Caco-2 (cell line): ENCODE results near the gene SIDT2. TPM values are rescaled to one million over a fixed set of nuclear protein-coding genes. Genes with fewer than 3 reads are reported as not detected.
"Not testable (repeated sequence)": the region's sequence is repeated elsewhere in the genome, so short reads cannot be mapped to it uniquely, and the experiment has no call there.

Experiments
- BruUV-seq: library from RNA; stranded (reverse); fragments of 400-500 nt; replicated peaks from 2 replicates; lab custom pipeline; 2021; lab: Mats Ljungman, UMichigan
- CTCF ChIA-PET: fragments of 300-600 bp; sonication (Branson Sonifier 250); formaldehyde crosslinking; loops from one replicate; lab custom pipeline; 2022; ENCODE audit warnings: antibody characterized with exemption; lab: Charles Lee
- POLR2A ChIA-PET: fragments of 300-600 bp; sonication (Branson Sonifier 250); formaldehyde crosslinking; loops from one replicate; lab custom pipeline; 2022; ENCODE audit warnings: antibody characterized with exemption; lab: Charles Lee
- DNase-seq, 2 experiments: peaks; one replicate each; pipeline versions ENCODE4 v3.0.0 to v3.0.0-alpha.2; 2020 to 2022
- H3K27me3 ChIP-seq: replicated peaks from 2 replicates; pipeline ENCODE4 v1.6.0; 2011; ENCODE audit warnings: low read length; ENCODE audit not compliant: control insufficient read depth, insufficient read depth
- H3K36me3 ChIP-seq: 2 replicates; pipeline ENCODE4 v1.5.1; 2011; ENCODE audit warnings: low read length; ENCODE audit not compliant: control insufficient read depth, insufficient read depth
- H3K4me1 ChIP-seq: fragments of 250-450 bp; sonication (Bioruptor Pico); 2 replicates; pipeline ENCODE4 v1.5.1; 2020; ENCODE audit warnings: mild to moderate bottlenecking
- H3K4me3 ChIP-seq: 2 replicates; pipeline ENCODE4 v1.5.1; 2011; ENCODE audit warnings: low read depth, mild to moderate bottlenecking, control low read depth, low read length
- H3K9me3 ChIP-seq: fragments of 250-450 bp; sonication (Bioruptor Pico); 2 replicates; pipeline ENCODE4 v1.5.1; 2020; ENCODE audit warnings: mild to moderate bottlenecking, moderate library complexity
- H3K27ac Mint-ChIP-seq: one replicate; pipeline ENCODE4 v1.8.0; 2022; ENCODE audit warnings: mixed read lengths; ENCODE audit not compliant: unreplicated experiment
- H3K27me3 Mint-ChIP-seq: one replicate; pipeline ENCODE4 v1.8.0; 2022; ENCODE audit warnings: mixed read lengths; ENCODE audit not compliant: insufficient read depth, unreplicated experiment
- H3K36me3 Mint-ChIP-seq: one replicate; pipeline ENCODE4 v1.8.0; 2022; ENCODE audit warnings: mild to moderate bottlenecking, mixed read lengths; ENCODE audit not compliant: insufficient read depth, unreplicated experiment
- H3K4me1 Mint-ChIP-seq: one replicate; pipeline ENCODE4 v1.8.0; 2022; ENCODE audit warnings: low read depth, mixed read lengths; ENCODE audit not compliant: unreplicated experiment
- H3K4me3 Mint-ChIP-seq: one replicate; pipeline ENCODE4 v1.8.0; 2022; ENCODE audit warnings: mild to moderate bottlenecking, moderate library complexity, mixed read lengths; ENCODE audit not compliant: unreplicated experiment
- H3K9me3 Mint-ChIP-seq: one replicate; pipeline ENCODE4 v1.8.0; 2022; ENCODE audit warnings: mixed read lengths; ENCODE audit not compliant: unreplicated experiment
- CTCF ChIP-seq, 2 experiments: fragments of 200-600 bp in 1 of 2; IDR thresholded peaks; 1 replicate in 1 of 2; 2 replicates in 1 of 2; pipeline versions ENCODE4 v1.5.1 to v1.8.0; 2011 to 2022; ENCODE audit warnings: antibody characterized with exemption in 1 of 2, control low read depth in 1 of 2, inconsistent platforms in 1 of 2, low read depth in 1 of 2, low read length in 1 of 2, mild to moderate bottlenecking in 1 of 2, moderate library complexity in 1 of 2; ENCODE audit not compliant: insufficient read depth in 1 of 2, severe bottlenecking in 1 of 2, unreplicated experiment in 1 of 2
- intact Hi-C: fragments of 100-400 bp; cut with micrococcal nuclease; formaldehyde crosslinking; loops from one replicate; pipeline ENCODE4 v1.10.0; 2022; ENCODE audit not compliant: unreplicated experiment
- total RNA-seq: library from RNA; stranded (reverse); gene quantifications from 2 replicates; pipeline ENCODE4 v1.2.3, GENCODE V29; 2022

The SIDT2 gene
- total RNA-seq, 1 experiment from 2014 or later, result 61.7 TPM

GRCh38 chr11:117134431-117134830 lies 44.1 kb upstream of the SIDT2 start:
- POLR2A ChIA-PET, result interaction anchor here (0.5 to 0.6 kb wide), 2 partner anchors 24 to 151 kb away, joined by 6 to 12 read pairs; no protein-coding TSS in a partner anchor
- intact Hi-C loops, result no loop called here
- Mint-ChIP-seq H3K27ac (no peak overlapping the region), H3K36me3 (no peaks in the 10 kb centered on the region), H3K27me3 (no peaks in the 10 kb centered on the region), H3K4me1 (no peaks in the 10 kb centered on the region), H3K4me3 (no peak overlapping the region), H3K9me3 (no peaks in the 10 kb centered on the region)
- Histone ChIP-seq H3K4me1 (no peaks in the 10 kb centered on the region), H3K4me3 (no peak overlapping the region), H3K9me3 (no peaks in the 10 kb centered on the region), H3K27me3 (no peaks in the 10 kb centered on the region), H3K36me3 (no peaks in the 10 kb centered on the region)
- no peak for TF ChIP-seq CTCF (IDR thresholded peaks at IDR 0.05; ENCODE audit: insufficient read depth in 1 of 2, low read depth in 1 of 2, low read length in 1 of 2, severe bottlenecking in 1 of 2, unreplicated experiment in 1 of 2)
- no TSS peak for BruUV-seq
- CTCF ChIA-PET, result no interaction called here
- no peak for DNase-seq

GRCh38 chr11:117134979-117135378 lies 43.6 kb upstream of the SIDT2 start:
- H3K4me1 ChIP-seq, POLR2A ChIA-PET, BruUV-seq, H3K27ac Mint-ChIP-seq, H3K27me3 ChIP-seq, H3K36me3 ChIP-seq, H3K27me3 Mint-ChIP-seq, H3K4me1 Mint-ChIP-seq, intact Hi-C loops, H3K36me3 Mint-ChIP-seq, CTCF ChIA-PET, H3K4me3 ChIP-seq, H3K4me3 Mint-ChIP-seq, DNase-seq, H3K9me3 ChIP-seq, H3K9me3 Mint-ChIP-seq: not testable (repeated sequence)

DNA sequence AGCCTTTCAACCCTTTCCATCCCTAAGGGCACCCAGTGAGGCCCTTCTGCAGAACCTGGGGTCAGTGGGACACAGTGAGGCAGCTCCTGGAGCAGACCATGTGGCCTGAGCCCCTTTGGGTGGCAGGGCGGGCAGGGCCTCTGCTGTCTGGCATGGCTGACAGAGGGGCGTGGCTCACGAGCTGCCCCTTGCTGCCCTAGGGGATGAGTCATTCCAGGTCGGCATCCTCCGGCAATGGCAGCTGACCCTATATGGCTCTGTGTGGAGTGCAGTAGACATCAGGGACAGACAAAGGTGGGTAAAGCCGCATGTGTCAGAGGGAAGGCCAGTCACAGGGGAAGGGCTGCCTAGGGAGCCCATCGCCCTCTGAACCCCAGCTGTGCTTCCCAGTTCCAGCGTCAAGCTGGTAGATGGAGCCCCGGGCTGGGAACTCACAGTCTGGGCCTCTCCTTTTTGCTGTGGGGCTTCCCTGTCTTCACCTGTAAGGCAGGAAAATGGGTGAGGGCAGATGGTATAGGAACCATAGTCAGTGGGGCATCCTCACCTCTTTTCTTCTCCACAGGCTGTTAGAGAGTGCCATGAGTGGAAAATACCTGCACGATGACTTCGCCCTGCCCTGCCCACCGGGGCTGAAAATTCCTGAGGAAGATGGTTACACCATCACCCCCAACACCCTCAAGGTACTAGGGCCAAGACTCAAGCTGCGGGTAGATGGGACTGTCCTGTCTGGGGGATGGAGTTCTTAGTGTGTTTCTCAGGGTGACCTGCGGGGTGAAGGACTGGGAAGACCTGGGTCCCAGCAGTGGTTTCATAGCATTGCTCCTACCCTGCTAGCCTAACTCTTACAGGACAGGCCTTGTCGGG lies 41.1 kb upstream of the SIDT2 start:
- H3K27me3 ChIP-seq, H3K36me3 Mint-ChIP-seq, H3K4me3 Mint-ChIP-seq, H3K9me3 ChIP-seq, H3K4me1 ChIP-seq, H3K4me1 Mint-ChIP-seq, H3K27me3 Mint-ChIP-seq, H3K27ac Mint-ChIP-seq, H3K9me3 Mint-ChIP-seq, BruUV-seq, H3K4me3 ChIP-seq, H3K36me3 ChIP-seq, DNase-seq, POLR2A ChIA-PET: not testable (repeated sequence)
- intact Hi-C loops, result loop anchor here (2.0 kb wide), 1 partner anchor 33 kb away; no protein-coding TSS in a partner anchor
- CTCF ChIA-PET, result interaction anchor here (0.6 kb wide), 1 partner anchor 22 kb away, joined by 3 read pairs; no protein-coding TSS in a partner anchor

GRCh38 chr11:117143390-117143789 lies 35.2 kb upstream of the SIDT2 start:
- Mint-ChIP-seq H3K4me1 (peaks cover 6% of the 10 kb centered on the region), H3K27me3 (no peaks in the 10 kb centered on the region), H3K9me3 (no peaks in the 10 kb centered on the region), H3K36me3 (peaks cover 51% of the 10 kb centered on the region), H3K4me3 (peak overlapping the region; percentile 98), H3K27ac (peak overlapping the region; percentile 95)
- intact Hi-C loops, result no loop called here
- H3K9me3 ChIP-seq, result no peaks in the 10 kb centered on the region
- CTCF ChIA-PET, result interaction anchor here (0.6 to 3.0 kb wide), 8 partner anchors 17 to 1549 kb away, joined by 3 to 14 read pairs (median 4); partner anchors contain the start of genes APOA1, PCSK7 and SIDT2
- TF ChIP-seq CTCF (IDR thresholded peaks at IDR 0.05; ENCODE audit: insufficient read depth in 1 of 2, low read depth in 1 of 2, low read length in 1 of 2, severe bottlenecking in 1 of 2, unreplicated experiment in 1 of 2), result no peak
- no peaks in the 10 kb centered on the region for H3K27me3 ChIP-seq
- H3K4me3 ChIP-seq, result peak overlapping the region; percentile 89
- H3K36me3 ChIP-seq, result peaks cover 4% of the 10 kb centered on the region; the same call in 1 of the 2 replicates
- peaks cover 6% of the 10 kb centered on the region; the same call in 1 of the 2 replicates for H3K4me1 ChIP-seq
- BruUV-seq, result TSS peak; percentile 96
- POLR2A ChIA-PET, result interaction anchor here (0.5 to 2.4 kb wide), 4 partner anchors 35 to 581 kb away, joined by 6 to 21 read pairs (median 13); partner anchors contain the start of genes CEP164 and SIDT2
- peak in 1 of 2 experiments; percentile 31 for DNase-seq
